ENCODE results near the gene PTPRK.

GRCh38 chr6:128319946-128320345 is 200.5 kb downstream of the PTPRK start:
- no peak for TF ChIP-seq CTCF (conservative IDR thresholded peaks at IDR 0.05)
- TF ChIP-seq ZFX (IDR thresholded peaks at IDR 0.05), result no peak
